SK-N-SH (cell line): Measurements from ENCODE around the gene OTUD5.

Source experiments
- EP300 ChIP-seq, 2 experiments: IDR thresholded peaks; 2 replicates each; pipeline versions ENCODE4 v1.4.0 to v1.6.1; 2012; ENCODE audit warnings: borderline replicate concordance in 1 of 2, low read depth in 1 of 2, low read length in 1 of 2
- RAD21 ChIP-seq: IDR thresholded peaks from 2 replicates; pipeline ENCODE4 v1.6.1; 2012; ENCODE audit warnings: mild to moderate bottlenecking, low read length
- TF ChIP-seq, protein P1 (sequence below): fragments of 200-600 bp; sonication (generic); IDR thresholded peaks from 2 replicates; pipeline ENCODE4 v1.6.1; 2017; ENCODE audit warnings: antibody characterized with exemption, mild to moderate bottlenecking, moderate library complexity

DNA sequence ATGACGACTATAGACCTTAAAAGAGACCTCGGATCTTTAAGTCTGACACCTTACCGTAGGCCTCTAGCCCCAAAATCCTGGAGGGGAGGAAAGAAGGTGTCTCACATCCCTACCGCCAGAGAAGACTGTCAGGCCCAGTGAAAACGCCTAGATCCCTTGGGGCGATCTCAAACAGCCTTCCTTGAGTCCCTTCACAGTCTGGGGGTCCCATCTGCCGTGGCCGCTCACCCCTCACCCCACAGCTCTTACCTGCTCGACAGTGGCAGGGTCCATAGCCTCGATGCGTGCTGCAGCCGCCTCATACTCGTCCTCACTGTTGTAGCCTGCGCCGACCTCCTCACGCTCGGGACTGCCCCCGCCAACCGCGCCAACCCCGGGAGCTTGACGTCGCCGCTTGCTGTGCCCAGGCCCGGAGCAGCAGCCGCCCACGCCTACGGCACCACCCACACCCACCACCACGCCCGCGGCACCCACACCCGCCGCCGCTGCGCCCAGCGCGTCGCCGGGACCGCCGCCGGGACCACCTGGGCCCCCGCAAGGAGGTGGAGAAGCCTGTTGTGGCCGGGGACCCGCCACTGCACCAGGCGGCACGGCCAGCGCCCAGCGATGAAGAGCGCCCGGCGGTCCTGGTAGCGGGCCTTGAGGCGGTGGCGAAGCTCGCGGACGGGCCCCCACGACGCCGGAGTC is 536 bp downstream of the OTUD5 start:
- TF ChIP-seq, protein P1, sequence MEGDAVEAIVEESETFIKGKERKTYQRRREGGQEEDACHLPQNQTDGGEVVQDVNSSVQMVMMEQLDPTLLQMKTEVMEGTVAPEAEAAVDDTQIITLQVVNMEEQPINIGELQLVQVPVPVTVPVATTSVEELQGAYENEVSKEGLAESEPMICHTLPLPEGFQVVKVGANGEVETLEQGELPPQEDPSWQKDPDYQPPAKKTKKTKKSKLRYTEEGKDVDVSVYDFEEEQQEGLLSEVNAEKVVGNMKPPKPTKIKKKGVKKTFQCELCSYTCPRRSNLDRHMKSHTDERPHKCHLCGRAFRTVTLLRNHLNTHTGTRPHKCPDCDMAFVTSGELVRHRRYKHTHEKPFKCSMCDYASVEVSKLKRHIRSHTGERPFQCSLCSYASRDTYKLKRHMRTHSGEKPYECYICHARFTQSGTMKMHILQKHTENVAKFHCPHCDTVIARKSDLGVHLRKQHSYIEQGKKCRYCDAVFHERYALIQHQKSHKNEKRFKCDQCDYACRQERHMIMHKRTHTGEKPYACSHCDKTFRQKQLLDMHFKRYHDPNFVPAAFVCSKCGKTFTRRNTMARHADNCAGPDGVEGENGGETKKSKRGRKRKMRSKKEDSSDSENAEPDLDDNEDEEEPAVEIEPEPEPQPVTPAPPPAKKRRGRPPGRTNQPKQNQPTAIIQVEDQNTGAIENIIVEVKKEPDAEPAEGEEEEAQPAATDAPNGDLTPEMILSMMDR = no peak
- TF ChIP-seq RAD21 (no peak), EP300 (IDR thresholded peaks at IDR 0.05; ENCODE audit: borderline replicate concordance in 1 of 2, low read depth in 1 of 2, low read length in 1 of 2) (no peak)
